HG03521 (cell line): ENCODE data around the gene TUBGCP4.
A peak's percentile ranks its signal among the peaks of the same experiment; 100 is the strongest.
"Not testable (repeated sequence)": the region's sequence is repeated elsewhere in the genome, so short reads cannot be mapped to it uniquely, and the experiment has no call there.

ENCODE experiments used
- ATAC-seq: cut with Tn5 transposase; IDR thresholded peaks from one replicate; pipeline ENCODE4 v1.9.1; 2021; ENCODE audit warnings: mild to moderate bottlenecking, moderate library complexity; ENCODE audit not compliant: unreplicated experiment

The TUBGCP4 gene, protein sequence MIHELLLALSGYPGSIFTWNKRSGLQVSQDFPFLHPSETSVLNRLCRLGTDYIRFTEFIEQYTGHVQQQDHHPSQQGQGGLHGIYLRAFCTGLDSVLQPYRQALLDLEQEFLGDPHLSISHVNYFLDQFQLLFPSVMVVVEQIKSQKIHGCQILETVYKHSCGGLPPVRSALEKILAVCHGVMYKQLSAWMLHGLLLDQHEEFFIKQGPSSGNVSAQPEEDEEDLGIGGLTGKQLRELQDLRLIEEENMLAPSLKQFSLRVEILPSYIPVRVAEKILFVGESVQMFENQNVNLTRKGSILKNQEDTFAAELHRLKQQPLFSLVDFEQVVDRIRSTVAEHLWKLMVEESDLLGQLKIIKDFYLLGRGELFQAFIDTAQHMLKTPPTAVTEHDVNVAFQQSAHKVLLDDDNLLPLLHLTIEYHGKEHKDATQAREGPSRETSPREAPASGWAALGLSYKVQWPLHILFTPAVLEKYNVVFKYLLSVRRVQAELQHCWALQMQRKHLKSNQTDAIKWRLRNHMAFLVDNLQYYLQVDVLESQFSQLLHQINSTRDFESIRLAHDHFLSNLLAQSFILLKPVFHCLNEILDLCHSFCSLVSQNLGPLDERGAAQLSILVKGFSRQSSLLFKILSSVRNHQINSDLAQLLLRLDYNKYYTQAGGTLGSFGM

DNA sequence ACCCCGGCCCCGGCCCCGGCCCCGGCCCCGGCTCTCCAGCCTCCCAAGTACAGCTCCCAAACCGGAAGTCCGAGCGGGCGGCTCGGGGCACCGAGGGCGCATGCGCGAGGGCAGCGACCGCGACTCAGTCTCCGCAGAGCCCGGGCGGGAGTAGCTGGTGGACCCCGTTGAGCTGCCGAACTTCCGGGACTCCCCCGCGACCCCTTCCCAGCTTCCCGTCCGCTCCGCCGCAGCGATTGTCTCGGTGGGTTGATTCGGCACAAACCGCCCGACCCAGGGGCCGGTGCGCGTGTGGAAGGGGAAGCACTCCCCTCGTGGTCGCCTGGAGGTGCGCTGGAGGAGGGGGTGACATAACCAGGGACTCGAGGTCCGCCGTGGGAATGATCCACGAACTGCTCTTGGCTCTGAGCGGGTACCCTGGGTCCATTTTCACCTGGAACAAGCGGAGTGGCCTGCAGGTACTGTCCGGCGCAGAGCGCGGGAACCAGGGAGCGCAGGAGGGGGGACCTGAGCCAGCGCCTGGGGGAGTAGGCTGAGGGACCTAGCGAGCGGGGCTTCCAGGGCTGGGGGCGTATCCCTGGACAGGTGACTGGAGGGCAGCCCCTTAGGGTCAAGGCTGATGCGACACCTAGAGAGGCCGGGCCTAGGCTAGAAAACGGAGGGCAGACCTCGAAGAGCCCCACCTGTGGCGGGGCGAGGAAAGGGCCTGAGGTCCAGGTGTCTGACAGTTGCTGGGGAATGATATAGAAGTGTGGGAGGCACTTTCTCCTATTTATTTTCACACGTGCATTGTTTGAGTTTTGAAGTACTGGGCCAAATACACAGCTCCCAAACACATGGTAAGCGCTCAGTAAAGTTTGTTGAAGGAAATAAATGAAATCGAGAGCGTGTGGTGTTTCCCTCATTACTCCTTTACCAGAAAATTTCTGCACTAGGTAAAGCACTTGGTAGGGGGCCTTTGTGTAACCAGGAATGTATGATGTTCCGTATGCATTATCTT, at the start of gene TUBGCP4, which contains the start of gene ZSCAN29:
TUBGCP4 (plus strand) TSS at position 127 of the 1,000 bp plus-strand sequence; CDS start at position 381, 254 bp downstream.
ZSCAN29 (minus strand) TSS at position 69 of the 1,000 bp plus-strand sequence. CDS start 1,130 bp downstream, outside the sequence.
- peak; percentile 70 for ATAC-seq

DNA sequence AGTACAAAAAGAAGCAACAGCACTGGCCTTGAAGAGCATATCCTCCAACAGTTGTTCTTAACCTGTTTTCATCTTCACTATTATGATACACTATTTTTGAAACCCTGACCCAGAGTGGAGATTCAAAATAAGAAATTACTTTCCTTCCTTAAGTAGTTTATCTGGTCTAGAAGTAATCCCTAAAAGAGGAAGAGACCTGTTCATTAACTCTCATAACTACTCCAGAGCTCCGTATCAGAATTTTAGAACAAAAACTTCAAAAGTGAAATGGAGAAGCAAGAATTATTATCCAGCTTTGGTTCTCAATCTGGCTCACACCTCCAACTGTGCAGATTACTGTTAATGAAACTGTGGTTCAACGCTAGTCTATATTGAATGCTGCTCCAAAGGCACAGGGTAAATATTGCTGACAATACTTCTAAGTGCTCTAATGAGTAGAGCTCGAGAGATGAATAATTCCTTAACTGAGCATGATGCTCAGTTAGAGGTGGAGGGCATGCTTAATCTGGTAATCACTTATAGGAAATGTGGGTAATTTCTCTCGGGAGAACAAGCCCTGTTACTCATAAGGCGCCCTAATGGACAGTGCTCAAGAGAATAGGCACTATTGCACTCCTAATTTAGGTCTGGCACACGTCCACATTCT, 45.7 kb upstream of the TUBGCP4 start:
- ATAC-seq, result no peak

DNA sequence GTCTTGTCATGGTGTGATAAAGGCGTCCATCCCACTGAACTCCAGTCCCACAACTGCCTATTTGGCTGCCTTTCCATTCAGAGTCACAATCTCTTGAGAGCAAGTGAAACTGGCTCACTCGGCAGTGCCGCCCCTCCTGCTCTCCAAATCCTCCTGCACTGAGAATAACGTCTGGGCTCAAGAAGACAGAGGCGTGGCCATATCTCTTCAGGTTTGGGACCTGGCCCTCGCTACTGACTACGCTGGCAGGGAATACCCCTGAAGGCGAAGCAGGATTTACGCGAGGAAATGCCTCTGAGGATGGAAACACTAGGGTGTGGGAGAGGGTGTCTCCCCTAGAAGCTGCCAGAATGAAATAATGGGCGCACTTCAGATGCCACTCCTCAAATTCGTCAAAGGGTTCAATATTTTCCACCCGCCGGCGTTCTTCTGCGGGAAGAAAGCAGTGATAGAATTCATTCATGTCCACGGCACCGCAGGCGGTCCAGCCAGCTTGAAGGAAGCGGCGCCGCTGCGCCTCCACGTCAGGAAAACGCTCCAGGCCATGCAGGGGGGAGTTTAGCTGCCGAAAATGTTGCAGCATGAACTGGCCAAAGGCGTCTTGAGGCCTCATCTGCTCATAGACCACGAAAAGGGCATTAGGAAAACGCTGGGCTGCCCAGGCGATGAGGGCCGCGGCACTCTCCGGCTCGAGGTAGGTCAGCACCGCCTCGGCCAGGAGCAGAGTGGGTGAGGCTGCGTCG, 41.5 kb upstream of the TUBGCP4 start:
- ATAC-seq, result no peak

DNA sequence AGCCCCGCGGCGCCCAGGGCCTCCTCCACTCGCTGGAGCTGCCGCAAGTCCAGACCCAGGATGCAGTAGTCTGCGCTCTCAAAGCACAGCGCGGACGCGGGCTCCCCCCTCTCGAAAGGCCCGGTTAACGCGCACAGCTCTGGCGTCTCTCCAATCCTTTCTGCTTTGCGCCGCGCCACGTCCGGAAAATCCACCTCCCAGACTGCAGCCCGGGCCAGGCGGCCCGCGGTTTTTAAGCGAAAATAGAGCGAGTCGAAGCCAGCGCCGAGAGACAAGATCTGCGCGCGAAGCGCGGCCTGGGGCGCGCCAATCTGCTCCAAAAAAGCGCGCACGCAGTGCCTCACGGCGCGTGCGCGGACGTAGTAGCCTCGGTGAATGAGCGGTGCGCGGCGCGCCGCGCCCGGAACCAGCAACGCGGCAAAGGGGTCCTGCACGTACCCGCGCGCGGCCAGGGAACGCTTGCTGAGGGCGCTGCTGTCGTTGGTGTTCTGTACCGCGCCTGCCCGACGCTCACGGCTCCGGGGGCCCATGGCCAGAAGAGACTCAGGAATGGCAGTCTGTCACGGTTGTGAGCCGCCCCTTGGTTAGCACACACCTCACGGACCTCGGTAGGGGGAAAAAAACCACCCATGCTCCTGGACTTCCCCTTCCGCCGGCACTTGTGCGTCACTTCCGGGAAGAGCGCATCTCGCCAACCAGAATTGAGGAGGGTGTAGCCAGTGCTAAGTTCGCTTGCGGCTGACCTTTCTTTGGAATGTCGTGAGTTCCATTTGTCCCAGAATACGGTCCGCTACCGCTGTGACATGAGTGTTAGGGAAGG, 40.7 kb upstream of the TUBGCP4 start, which contains the start of gene LCMT2:
LCMT2 (minus strand) TSS at position 614 of the 820 bp plus-strand sequence; CDS start at position 530, 84 bp downstream.
- ATAC-seq, result peak; percentile 78

DNA sequence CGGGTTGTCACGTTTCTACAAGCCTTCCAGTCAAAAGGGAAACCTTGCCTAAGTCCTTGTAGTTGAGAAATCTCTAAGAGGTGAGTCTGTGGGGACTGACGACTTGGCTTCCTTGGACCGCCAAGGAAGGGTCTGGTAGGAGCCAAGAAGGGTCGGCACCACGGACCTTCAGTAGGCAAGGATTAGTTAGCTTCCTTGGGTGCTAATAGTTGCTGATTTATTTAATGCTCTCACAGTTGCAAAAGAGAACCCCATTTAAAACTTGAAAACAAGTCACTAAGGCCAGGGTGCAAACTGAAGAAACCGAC, 40.2 kb upstream of the TUBGCP4 start:
- ATAC-seq, result no peak

DNA sequence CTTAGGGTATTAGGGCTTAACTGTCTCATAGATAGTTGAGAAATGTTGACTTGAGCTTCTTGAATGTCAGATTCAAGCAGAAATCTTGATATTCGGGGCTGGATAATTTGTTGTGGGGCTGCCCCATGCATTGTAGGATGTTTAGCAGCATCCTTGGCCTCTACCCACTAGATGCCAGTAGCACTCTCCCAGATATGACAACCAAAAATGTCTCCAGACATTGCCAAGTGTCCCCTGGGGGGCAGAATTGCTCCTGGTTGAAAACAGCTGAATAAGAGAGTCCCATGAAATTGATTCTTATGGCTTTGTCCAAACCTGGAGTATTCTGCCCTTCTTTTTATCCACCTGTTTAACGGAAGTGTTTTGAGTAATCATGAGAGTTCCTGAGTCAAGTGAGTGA, 24.6 kb upstream of the TUBGCP4 start:
- ATAC-seq, result no peak

DNA sequence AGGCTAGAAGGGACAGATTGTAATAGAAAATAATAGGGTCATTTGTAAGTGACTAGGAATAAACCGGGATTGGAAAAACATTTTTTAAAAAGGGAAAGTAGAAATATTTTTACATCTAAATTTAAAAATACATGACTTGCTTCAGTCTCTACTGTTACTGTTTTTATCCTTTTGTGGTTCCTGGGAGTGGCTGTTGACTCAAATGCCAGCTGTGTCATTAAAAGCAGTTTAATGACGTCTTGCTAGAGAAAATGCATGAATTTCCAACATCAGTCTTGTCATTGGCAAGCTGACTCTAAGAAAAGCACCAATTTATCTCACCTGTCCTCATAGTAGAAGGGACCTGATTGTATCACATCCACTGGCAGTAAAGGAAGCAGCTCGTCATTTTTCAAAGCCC, 23.8 kb upstream of the TUBGCP4 start:
- ATAC-seq, result no peak

DNA sequence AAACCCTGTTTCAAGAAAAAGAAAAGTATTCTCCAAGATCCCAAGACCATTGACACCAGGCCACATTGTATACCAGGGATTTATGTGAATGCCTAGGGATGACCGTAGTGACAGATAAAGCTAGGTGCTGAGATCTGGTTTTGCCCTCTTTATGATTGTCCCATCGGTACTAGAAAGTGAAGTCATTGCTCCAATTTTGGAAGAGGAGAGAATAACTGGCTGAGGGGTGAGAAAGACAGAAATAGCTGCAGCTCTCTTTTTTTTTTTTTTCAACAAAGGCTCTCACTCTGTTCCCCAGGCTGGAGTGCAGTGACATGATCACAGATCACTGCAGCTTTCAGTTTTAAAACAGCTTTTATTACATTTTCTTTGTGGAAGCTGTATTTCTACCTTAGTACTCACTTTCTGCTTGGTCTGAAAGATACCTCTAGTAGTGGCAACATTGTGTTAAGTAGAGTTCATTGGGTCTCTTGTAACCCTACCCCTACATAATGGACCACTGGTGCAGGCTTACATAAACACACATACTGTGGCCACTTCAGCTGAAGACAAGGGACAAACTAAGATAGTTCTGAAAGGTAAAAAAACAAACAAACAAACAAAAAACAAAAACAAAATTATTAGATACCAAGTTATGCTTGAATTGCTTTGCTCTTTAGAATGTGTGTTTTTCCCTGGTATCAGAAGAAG, 18.1 kb upstream of the TUBGCP4 start:
- ATAC-seq, result no peak

DNA sequence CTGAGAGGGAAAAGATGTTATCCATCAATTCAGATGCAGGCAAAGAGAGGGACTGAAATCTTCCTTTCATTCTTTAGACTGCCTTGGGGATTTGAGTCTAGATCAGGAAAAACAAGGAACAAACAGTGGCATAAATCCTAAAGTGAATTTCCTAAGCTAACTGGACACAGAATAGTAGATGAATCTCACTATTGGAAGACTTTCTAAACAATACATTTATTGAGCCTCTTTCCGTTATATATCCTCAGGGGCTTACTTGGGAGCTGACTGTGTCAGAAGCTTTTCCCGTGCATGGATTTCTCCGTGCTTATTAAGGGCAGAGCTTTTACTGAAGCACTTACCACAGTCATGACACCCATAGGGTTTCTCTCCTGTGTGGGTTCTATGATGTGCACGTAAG, 10.1 kb upstream of the TUBGCP4 start:
- no peak for ATAC-seq

DNA sequence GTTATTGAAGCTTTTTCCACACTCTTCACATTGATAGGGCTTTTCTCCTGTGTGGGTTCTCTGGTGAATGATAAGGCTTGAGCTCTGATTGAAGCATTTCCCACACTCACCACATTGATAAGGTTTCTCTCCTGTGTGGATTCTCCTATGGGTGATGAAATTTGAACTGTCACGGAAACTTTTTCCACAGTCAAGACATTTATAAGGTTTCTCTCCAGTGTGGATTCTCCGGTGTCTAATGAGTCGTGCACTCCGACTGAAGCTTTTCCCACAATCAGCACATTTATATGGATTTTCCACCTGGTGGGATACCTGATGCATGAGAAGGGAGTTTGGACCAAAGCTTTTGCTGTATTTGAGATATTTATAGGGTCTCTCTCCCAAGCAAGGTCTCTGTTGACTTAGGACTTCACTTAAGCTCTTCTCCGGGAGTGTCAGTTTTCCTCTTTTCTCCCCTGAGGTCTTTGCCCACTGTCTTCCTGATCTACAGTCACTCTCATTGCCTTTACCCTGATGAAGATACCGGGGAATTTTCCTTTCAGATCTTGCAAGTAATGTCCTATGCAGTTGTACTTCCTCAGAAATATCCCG, 9.5 kb upstream of the TUBGCP4 start:
- no peak for ATAC-seq

DNA sequence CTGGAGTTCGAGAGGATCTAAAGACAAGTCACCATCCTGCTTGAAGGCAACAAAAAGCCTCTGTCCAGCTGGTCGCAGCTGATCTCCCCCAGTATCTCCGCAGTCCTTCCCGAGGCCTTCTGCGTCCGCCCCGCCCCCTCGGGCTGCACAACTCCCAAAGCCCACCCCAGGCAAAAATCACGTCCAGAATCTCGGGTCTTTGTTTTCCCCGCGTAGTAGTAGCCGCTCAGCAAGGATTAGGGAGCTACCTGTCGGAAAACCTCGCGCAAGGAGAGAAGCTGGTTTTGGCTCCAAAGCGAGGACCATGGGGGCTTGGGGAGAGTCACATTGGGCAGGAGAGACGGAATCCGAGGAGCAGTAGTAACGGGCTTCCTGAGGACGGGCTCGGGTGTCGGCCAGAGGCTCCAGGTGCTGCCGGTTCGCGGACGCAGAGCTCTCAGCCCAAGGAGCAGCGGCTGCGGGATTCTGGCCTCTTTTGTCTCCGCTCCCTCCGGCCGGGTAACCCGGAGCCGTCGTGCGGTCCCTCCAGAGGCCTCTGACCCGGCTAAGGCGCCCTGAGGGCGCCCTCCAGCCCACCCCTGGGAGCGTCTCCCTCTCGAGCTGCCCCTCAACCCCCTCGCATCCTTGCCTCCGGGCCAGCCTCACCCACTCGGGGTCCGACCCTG, 459 bp upstream of the TUBGCP4 start:
- peak; percentile 26 for ATAC-seq

DNA sequence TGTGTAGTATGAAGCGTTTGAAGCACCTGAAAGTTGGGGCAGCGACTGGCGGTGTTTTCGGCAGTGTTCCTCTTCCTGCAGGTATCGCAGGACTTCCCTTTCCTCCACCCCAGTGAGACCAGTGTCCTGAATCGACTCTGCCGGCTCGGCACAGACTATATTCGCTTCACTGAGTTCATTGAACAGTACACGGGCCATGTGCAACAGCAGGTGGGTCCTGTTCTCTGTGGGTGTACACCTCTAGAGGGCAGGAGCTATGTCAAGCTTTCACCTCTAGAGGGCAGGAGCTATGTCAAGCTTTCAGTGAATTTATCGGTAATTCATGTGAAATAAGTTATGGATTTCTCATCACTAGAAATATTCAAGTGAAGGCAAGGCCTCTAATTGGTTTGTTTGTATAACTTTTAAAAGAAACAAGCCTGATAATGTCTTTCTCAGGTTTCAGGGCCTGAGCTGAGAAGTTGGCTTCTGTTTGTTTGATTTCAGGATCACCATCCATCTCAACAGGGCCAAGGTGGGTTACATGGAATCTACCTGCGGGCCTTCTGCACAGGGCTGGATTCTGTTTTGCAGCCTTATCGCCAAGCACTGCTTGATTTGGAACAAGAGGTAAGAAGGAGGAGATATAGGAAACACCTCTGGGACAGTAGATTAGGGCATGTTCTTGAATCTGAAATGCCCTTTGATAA, 5.3 kb downstream of the TUBGCP4 start:
- ATAC-seq, result no peak

DNA sequence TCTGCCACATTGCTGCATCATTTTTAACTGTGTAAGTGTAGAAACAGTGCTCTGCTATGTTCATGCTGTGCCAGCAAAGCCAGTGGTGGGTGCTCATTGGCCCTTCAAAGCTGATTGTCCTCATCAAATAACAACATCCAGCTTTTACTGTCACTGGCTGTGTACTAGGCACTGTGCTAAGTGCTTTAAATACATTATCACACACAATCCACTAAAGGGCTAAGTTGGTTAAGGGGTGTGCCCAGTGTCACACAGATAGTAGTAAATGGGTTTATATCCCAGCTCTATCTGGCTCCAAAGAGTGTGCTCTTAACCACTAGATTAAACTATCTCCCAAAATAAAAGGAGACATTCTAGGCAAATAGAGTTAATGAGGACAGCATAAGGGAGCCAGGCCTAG, 7.7 kb downstream of the TUBGCP4 start:
- no peak for ATAC-seq

DNA sequence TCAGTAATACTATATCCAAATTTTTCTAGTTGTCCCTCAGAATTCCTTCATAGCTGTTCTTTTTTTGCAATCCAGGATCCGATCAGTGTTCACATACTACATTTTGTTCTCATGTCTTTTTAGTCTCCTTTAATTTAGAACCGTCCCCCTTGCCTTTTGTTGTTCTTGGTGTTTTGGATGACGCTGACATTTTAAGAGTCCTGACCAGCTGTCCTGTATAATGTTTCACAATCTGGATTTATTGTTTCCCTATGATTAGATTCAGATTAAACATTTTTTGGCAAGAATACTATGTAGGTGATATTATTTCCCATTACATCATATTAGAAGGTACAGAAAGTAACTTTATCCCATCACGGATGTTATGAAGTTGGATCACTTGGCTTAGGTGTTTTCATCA, 11.4 kb downstream of the TUBGCP4 start:
- ATAC-seq, result no peak

DNA sequence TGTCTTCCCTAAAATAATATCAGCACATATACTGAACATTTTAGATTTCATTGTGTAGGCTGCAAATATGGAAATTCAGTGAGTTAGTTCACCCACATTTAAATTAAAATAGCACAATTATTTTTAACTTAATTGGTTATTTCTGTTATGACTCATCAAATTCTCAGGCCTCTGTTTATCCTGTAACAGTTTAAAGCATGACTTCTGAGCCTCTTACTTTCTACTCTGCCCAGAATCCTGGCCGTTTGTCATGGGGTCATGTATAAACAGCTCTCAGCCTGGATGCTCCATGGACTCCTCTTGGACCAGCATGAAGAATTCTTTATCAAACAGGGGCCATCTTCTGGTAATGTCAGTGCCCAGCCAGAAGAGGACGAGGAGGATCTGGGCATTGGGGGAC, 12.2 kb downstream of the TUBGCP4 start:
- ATAC-seq, result no peak

DNA sequence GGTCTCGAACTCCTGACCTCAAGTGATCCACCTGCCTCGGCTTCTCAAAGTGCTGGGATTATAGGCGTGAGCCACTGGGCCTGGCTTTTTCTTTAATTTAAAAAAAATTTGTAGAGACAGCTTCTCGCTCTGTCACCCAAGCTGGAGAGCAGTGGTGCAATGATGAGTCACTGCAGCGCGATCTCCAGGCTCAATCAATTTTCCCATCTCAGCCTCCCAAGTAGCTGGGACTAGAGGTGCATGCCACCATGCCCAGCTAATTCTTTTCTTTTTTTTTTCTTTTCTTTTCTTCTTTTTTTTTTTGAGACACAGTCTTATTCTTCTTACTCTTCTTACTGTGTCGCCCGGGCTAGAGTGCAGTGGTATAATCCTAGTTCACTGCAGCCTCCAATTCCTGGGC, 19.8 kb downstream of the TUBGCP4 start:
- no peak for ATAC-seq

DNA sequence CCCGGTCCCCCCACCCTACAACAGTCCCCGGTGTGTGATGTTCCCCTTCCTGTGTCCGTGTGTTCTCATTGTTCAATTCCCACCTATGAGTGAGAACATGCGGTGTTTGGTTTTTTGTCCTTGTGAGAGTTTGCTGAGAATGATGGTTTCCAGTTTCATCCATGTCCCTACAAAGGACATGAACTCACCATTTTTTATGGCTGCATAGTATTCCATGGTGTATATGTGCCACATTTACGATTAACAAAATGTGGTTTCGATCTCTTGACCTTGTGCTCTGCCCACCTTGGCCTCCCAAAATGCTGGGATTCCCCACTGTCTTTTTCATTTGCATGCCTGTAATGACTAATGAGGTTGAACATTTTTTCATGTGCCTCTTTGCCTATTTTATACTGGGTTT, 22.7 kb downstream of the TUBGCP4 start:
- ATAC-seq, result not testable (repeated sequence)
